ENCODE data around the gene ETV4.
"Not testable (repeated sequence)": the region's sequence is repeated elsewhere in the genome, so short reads cannot be mapped to it uniquely, and the experiment has no call there.

The ETV4 gene

GRCh38 chr17:43543300-43543699, 2.8 kb downstream of the ETV4 start:
- no peak for DNase-seq

DNA sequence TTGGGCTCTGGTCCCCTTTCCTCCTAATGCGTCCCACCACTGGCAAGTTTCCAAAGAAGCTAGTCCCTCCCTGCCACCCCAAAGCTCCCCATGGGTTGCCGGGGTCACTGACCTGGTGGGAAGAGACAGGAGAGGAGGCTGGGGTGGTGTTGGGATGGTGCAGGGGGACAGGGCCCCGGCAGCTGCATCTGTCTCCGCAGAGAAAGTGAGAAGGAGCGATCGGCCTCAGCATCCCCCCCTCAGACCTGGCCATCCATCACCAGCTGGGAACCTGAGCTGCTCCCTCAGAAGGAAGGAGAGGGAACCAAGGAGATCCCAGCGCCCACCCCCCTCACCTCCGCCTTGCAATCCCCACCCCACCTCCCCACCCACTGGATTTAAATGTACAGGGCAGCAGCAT, 3.3 kb downstream of the ETV4 start:
- no peak for DNase-seq

DNA sequence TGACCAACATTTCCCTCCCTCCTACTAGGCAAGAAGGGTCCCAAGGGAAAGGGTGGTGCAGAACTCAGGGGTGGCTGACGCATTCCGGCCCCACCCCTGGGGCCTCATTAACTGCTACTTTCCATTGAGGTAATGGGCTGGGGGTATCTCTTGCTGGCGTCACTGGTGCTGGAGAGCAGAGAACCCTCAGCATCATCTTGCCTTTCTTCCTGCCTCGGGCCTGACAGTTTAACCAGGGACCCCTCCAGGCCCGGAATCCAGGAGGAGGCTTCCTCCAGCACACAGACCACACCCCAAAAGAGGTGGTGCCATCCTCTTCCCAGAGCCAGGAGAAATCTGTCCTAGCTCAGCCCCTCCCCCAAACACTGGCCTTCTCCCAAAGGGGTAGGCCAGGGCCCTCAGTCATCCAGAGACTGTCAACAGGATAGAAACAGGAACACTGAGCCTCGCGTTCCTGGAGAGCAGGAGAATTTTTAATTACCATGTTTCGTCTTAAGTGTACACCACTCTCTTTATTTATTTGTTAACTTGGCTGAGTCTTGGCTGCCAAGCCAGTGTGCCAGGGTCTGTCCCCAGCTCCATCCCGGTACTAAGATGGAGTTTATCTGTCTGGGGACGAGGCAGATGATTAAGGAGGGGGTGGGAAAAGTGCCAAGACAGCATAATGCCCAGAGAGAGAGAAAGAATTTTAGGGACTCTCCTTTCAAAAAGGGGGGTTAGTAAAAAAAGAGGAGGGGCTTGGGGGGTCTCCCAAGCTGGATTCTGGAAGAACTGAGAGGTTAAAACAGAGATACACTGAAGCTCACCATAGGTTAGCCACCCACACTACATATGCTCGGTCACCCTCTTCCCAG, 5.1 kb downstream of the ETV4 start:
- DNase-seq: no peak

DNA sequence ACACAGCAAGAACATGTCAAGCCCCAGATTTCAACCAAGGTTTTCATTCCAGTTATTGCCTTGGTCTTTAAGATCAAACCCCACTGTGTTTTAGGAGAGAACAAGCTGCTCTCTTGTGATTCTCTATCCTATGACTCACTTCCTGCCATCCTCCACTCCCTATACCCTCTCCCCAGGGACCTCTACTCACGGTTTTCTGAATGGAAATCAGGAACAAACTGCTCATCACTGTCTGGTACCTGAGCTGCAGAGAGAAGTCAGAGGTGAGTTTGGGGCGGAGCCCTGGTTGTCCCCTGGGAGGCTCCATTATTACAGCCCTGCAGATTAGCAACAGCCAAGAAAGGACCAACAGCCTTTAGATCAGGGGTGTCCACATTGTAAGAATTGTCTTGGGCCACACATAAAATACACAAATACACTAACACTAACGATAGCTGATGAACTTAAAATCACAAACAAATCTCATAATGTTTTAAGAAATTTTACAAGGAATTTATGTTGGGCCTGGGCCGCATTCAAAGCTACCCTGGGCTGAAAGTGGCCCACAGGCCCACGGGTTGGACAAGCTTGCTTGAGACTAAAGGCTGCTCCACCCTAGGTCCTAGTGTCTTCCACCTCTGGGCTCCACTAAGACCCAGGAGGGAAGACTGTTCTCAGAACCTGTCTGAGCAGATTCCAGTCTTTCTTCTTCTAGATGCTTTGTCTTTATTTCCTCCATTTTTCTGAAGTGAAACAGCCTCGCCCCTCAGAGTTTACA, 9.7 kb downstream of the ETV4 start:
- DNase-seq: no peak

GRCh38 chr17:43534909-43535308, 11.2 kb downstream of the ETV4 start:
- no peak for DNase-seq

- DNase-seq: no peak
Observed at GRCh38 chr17:43533699-43534098, 12.4 kb downstream of the ETV4 start.

GRCh38 chr17:43532581-43532980, 13.6 kb downstream of the ETV4 start:
- DNase-seq: no peak

- no peak for DNase-seq
Observed at GRCh38 chr17:43531955-43532354, 14.2 kb downstream of the ETV4 start.

DNA sequence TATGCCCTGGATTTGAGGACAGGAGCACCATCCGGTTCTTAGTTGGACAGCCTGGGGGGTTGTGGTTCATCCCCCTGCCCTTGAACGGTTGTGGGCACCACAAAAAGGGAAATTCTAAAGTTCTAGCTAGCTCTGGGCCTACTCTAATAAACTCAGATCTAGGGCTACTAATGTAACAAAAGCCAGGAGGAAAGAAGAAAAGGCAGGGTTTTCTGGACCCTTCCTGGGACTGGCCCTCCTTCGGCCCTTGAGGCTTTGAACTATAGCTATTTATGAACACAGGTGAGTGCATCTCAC, 15.1 kb downstream of the ETV4 start:
- DNase-seq: no peak

DNA sequence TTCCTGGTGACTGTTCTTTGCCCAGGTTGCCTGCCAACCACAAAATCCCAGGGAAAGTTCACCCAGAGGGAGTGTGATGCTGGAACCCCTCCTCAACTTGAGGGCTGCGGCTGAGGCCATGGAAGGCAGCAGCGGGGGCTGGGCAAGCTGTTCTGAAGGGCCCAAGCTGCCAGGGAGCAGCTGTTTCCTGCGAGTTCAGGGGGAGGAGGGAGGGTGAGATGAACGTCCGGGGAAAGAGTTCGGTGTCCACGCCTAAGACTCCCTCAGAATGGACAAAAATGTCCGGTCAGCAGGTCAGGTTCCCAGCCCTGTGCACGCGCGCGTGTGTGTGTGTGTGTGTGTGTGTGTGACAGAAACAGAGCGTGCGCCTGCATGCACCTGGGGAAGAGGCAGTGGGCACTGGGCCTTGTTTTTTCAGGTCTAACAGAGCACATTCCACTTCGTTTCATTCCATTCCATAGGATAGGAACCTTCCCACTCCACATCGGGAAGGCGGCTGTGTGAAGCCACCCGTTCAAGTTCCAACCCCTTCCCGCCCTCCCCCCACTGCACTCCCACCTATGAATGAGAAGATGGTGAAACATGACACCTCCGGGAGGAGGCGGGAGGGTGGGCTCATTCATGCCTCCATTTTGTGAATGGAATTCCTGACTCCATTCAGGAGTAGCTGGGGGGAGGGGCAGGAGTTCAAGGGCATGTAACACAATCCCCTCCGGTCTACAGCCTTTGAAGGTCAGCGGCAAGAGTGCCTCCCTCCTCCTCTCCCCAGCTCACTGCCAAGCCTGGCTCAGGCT, 15.7 kb downstream of the ETV4 start:
- DNase-seq: no peak

GRCh38 chr17:43529947-43530287, 16.2 kb downstream of the ETV4 start:
- no peak for DNase-seq

DNA sequence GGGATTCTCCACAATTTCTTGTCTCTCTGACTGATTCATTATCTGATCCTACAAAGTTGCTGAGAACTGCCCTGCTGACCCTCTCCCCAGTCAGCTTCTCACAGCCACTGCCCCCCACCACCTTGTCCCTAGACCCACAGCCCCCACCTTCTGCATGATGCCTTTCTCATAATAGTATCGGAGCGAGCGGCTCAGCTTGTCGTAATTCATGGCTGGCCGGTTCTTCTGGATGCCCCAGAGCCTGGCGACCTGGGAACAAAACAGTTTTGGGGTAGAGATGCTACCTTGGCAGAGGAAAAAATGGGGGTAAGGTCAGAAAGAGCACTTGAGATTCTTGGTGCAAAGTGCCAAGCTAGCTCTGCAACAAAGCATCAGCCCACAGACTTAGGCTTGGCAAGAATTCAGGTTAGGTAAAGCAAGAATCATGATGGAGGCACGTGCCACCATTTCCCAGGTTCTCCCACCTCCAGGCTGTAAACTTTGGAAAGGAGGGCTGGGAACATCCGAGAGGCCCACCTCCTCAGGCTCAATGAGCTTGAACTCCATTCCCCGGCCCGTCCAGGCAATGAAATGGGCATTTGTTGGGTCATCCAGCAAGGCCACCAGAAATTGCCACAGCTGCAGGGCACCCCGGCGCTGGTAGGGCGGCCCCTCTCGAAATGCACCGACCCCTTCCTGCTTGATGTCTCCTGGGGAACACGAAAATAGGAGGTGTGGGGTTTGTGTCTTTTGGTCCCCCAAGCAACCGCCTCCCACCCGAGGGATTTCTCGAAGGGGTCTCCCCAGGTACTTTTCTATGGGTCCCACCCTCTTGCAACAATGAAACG, 16.9 kb downstream of the ETV4 start:
- no peak for DNase-seq

- DNase-seq: no peak
Observed at GRCh38 chr17:43528319-43528987, 17.7 kb downstream of the ETV4 start.

DNA sequence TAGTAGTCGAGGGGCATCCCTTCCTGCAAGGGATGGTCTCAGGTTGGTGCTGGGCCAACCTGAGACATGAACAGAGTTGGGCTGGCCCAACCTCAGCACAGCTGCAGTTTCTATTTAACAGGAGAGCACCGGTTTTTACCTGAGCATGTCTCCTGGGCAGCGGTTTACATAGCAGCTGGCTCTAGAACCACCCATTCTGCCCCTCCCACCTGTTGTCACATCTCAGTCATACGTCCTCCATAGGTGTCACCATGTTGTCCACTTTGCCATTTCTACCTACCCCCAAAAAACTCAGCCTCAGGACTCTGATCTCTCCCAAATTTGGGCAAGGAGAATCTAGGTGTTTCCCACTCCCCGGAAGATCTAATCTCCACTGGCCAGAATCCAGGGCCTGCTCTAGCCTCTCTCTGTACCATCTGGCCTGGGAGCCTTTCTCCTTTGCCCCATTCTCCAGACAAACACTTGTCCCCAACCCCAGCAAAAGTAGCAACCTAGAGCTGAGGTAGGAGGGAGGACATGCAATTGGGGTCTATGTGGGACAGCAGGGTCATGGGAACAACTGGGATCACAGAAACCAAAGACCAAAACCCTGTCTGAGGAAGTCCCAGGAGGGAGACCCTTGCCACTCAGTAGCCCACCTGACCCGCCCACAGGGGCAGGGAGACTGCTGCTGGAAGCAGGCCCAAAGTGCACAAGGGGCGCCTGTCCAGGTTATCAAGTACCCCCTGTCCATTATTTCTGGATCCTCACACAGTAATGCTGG, 19.1 kb downstream of the ETV4 start:
- no peak for DNase-seq

DNA sequence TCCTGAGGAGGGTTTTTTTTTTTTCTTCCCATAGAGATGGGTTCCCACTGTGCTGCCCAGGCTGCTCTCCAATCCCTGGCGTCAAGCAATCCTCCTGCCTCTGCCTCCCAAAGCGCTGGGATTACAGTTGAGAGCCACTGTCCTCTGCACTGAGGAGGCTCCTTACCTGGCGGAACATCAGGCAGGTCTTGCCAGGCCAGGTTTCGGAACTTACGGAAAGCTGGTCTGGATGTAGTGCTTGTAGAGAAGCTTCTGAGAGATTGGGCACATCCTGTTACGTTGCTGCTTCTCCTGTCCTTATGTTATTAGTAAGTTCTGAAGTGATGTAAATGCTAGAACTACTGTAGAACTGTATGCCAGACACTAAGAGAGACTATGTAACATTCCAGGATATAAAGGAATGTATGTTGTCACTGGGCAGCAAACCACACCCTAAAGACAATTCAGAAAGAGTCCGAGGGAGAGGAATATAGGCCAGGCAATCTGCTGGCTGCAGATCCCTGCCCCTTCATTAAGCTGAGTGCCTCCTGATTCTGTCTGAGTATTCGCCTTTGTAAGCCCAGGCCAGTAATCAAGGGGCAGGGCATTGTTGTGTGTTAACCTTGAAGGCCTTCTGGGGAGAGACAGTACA, 21.1 kb downstream of the ETV4 start:
- DNase-seq: no peak

GRCh38 chr17:43521389-43521788, 24.8 kb downstream of the ETV4 start:
- no peak for DNase-seq

DNA sequence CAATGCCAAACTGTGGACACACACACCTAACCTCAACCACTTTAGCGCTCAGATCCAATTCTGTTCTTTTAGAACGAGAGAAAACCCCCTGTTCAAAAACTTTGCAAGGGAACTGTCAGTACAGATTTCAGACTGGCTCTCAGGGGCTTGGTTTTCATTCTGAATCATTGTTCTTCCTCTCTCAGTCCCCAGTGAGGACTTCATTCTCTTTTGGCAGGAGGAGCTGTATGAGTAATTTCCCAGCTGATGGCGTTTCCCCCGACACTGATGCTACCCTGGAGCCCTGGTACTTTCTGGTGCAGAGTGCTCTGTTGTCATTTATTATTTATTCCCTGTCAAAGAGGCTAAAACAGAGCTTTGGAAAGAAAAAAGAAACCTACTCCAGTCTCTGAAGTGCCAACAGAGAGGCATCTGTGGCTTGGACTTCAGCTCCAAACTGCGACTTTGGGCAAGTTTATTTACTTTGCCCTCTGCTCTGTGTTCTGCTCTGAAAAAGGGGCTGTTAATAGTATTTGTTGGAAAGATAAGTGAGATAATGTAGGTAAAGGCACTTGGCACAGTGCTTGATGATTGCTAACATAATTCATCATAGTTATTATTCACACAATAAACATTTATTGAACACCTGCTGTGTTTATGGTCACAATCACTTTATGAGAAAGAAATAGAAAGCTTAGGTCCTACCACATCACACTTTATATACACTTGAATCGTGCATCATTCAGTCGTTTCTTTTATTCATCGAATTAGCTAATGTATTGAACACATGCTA, 28.3 kb downstream of the ETV4 start:
- DNase-seq: no peak

DNA sequence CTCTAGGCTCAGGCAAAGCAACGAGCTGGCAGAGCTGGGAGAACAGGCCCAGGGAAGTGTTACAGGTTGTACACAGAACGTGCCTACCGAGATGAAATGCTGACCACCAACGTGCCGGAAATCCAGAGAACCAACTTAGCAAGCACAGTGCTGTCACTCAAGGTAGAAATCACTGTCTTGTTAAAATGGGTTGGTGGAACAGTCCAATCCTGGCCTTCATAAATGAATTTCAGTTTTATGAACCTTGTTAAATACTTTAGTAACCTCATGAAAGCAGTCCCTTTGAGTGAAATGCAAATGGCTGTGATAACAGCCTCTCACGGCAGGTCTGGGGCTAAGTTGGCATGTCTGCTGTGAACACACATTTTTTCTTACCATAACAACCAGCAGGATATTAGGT, 29.0 kb downstream of the ETV4 start:
- DNase-seq: no peak

DNA sequence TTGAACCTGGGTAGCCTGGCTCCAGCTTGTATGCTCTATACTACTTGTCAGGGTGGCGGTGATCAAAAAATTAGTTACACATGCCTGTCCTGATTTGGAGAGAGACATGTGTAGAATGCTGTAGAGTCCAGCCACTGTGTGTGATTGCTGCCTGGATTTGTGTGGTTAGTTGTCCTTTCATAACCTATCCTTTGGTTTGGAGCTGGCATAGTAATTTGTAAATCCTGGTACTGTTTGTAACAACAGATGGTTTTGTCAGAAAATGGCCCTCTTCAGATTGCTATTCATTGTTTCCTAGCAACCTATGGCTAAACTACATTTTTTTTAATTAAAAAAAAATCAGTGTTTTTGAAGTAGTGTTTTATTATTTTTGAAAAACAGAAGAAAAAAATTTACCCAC, 30.5 kb downstream of the ETV4 start:
- DNase-seq: no peak

DNA sequence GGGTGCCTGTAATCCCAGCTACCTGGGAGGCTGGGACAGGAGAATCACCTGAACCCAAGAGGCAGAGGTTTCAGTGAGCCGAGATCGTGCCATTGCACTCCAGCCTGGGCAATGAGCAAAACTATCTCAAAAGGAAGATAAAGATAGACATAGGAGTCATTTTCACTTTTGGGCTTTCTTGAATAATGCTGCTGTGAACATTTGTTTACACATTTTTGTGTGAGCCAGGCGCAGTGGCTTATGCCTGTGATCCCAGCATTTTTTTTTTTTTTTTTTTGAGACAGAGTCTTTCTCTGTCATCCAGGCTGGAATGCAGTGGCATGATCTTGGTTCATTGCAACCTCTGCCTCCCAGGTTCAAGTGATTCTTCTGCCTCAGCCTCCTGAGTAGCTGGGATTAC, 34.9 kb downstream of the ETV4 start:
- DNase-seq: not testable (repeated sequence)

All from stimulated activated naive CD4-positive, alpha-beta T cell (primary cell).